Fibroblast of lung (primary cell): Measurements from ENCODE around the gene OSTM1.

Source experiments
- EZH2 ChIP-seq: IDR thresholded peaks from 2 replicates; pipeline ENCODE4 v1.5.1; 2012; ENCODE audit warnings: low read length, control low read depth, mild to moderate bottlenecking; ENCODE audit errors: missing control alignments
- TF ChIP-seq, protein P1 (sequence below), 2 donors: IDR thresholded peaks in 1 of 2; conservative IDR thresholded peaks in 1 of 2; 1 replicate in 1 of 2; 2 replicates in 1 of 2; pipeline ENCODE4 v1.5.1; 2011 to 2012; ENCODE audit warnings: low read length in 2 of 2, control low read depth in 1 of 2, inconsistent platforms in 1 of 2, low read depth in 1 of 2, mild to moderate bottlenecking in 1 of 2

DNA sequence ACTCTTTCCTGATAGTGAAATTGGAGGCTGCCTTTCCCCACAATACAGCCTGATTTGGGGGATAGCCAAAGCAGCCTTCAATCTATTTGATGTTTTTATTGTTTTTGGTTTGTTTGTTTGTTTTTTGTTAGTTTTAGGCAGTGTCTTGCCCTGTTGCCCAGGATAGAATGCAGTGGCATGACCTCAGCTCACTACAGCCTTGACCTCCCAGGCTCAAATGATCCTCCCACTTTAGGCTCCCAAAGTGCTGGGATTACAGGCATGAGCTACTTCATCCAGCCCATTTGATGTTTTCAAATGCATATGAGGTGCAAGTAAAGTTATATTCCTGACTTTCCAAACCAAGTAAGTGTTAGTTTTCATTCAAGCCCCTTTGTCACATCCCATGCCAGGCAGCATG is 75.2 kb downstream of the OSTM1 start:
- TF ChIP-seq, protein P1, sequence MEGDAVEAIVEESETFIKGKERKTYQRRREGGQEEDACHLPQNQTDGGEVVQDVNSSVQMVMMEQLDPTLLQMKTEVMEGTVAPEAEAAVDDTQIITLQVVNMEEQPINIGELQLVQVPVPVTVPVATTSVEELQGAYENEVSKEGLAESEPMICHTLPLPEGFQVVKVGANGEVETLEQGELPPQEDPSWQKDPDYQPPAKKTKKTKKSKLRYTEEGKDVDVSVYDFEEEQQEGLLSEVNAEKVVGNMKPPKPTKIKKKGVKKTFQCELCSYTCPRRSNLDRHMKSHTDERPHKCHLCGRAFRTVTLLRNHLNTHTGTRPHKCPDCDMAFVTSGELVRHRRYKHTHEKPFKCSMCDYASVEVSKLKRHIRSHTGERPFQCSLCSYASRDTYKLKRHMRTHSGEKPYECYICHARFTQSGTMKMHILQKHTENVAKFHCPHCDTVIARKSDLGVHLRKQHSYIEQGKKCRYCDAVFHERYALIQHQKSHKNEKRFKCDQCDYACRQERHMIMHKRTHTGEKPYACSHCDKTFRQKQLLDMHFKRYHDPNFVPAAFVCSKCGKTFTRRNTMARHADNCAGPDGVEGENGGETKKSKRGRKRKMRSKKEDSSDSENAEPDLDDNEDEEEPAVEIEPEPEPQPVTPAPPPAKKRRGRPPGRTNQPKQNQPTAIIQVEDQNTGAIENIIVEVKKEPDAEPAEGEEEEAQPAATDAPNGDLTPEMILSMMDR (conservative IDR thresholded peaks at IDR 0.05 in 1 of 2, IDR thresholded peaks at IDR 0.05 in 1 of 2; ENCODE audit: low read depth in 1 of 2, low read length in 2 of 2), result no peak
- TF ChIP-seq EZH2, result no peak
